Sigmoid colon (tissue), 4 donors: Measurements from ENCODE around the gene NBEAL1.

Experiments used
- POLR2A ChIP-seq, 2 donors: fragments of 450-650 bp; IDR thresholded peaks; one replicate each; pipeline ENCODE4 v1.6.1; 2016; ENCODE audit warnings: antibody characterized with exemption in 2 of 2, mild to moderate bottlenecking in 2 of 2, moderate library complexity in 2 of 2
- POLR2AphosphoS5 ChIP-seq, 4 donors: sonication (generic); formaldehyde crosslinking; IDR thresholded peaks; one replicate each; pipeline ENCODE4 v1.6.1; 2017; ENCODE audit warnings: antibody characterized with exemption in 4 of 4
- TF ChIP-seq, protein P1 (sequence below), 4 experiments: fragments of 450-650 bp in 3 of 4; fragments of 200-600 bp in 1 of 4; IDR thresholded peaks; one replicate each; pipeline ENCODE4 v1.5.1; 2016 to 2019; ENCODE audit warnings: antibody characterized with exemption in 4 of 4, mild to moderate bottlenecking in 3 of 4, moderate library complexity in 2 of 4

DNA sequence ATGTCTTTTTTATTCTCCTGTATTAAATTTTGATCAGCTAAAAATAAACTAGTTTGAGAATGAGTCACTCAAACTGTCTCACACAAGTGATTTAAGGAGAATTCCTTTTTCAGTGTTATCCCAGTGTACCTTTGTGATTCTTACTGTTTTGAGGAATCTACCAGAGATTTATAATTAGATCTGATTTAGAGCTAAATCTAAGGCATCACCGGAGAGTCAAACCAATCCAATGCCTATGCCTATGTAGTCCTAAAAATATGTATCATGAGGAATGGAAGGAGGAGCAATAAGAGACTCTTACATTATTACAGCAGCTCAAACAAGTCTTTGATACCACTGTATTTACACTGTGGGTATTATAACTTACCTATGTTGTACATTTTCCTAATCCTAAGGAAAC is 160.7 kb downstream of the NBEAL1 start:
- TF ChIP-seq, protein P1, sequence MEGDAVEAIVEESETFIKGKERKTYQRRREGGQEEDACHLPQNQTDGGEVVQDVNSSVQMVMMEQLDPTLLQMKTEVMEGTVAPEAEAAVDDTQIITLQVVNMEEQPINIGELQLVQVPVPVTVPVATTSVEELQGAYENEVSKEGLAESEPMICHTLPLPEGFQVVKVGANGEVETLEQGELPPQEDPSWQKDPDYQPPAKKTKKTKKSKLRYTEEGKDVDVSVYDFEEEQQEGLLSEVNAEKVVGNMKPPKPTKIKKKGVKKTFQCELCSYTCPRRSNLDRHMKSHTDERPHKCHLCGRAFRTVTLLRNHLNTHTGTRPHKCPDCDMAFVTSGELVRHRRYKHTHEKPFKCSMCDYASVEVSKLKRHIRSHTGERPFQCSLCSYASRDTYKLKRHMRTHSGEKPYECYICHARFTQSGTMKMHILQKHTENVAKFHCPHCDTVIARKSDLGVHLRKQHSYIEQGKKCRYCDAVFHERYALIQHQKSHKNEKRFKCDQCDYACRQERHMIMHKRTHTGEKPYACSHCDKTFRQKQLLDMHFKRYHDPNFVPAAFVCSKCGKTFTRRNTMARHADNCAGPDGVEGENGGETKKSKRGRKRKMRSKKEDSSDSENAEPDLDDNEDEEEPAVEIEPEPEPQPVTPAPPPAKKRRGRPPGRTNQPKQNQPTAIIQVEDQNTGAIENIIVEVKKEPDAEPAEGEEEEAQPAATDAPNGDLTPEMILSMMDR (IDR thresholded peaks at IDR 0.05), result no peak
- TF ChIP-seq POLR2A (IDR thresholded peaks at IDR 0.05) (no peak), POLR2AphosphoS5 (IDR thresholded peaks at IDR 0.05) (no peak)
